Measurements from ENCODE around the gene LTF.

LTF gene

GRCh38 chr3:46399557-46399956 is 65.1 kb downstream of the LTF start:
- H3K4me3 ChIP-seq (replicated peaks; ENCODE audit: low read depth, low read length), result no peak overlapping the region
- DNase-seq (ENCODE audit: low read depth), result peak; percentile 20
- no peak for TF ChIP-seq CTCF (IDR thresholded peaks at IDR 0.05; ENCODE audit: low read length, missing control alignments)

- no peak for DNase-seq (ENCODE audit: low read depth)
- no peak overlapping the region for H3K4me3 ChIP-seq (replicated peaks; ENCODE audit: low read depth, low read length)
- no peak for TF ChIP-seq CTCF (IDR thresholded peaks at IDR 0.05; ENCODE audit: low read length, missing control alignments)
Observed at GRCh38 chr3:46399098-46399497, 65.6 kb downstream of the LTF start.

- DNase-seq (ENCODE audit: low read depth), result no peak
- no peak overlapping the region for H3K4me3 ChIP-seq (replicated peaks; ENCODE audit: low read depth, low read length)
- TF ChIP-seq CTCF (IDR thresholded peaks at IDR 0.05; ENCODE audit: low read length, missing control alignments), result no peak
Observed at GRCh38 chr3:46398186-46398955, 66.3 kb downstream of the LTF start.

GRCh38 chr3:46397111-46397510 is 67.6 kb downstream of the LTF start:
- no peak overlapping the region for H3K4me3 ChIP-seq (replicated peaks; ENCODE audit: low read depth, low read length)
- TF ChIP-seq CTCF (IDR thresholded peaks at IDR 0.05; ENCODE audit: low read length, missing control alignments), result no peak

GRCh38 chr3:46395766-46396530 is 68.8 kb downstream of the LTF start:
- no peak for DNase-seq (ENCODE audit: low read depth)
- no peak overlapping the region for H3K4me3 ChIP-seq (replicated peaks; ENCODE audit: low read depth, low read length)
- TF ChIP-seq CTCF (IDR thresholded peaks at IDR 0.05; ENCODE audit: low read length, missing control alignments), result no peak

More at GRCh38 chr3:46397111-46397510, 67.6 kb downstream of the LTF start:
- DNase-seq (ENCODE audit: low read depth), result no peak

- peak; percentile 92 for DNase-seq (ENCODE audit: low read depth)
- no peak overlapping the region for H3K4me3 ChIP-seq (replicated peaks; ENCODE audit: low read depth, low read length)
- TF ChIP-seq CTCF (IDR thresholded peaks at IDR 0.05; ENCODE audit: low read length, missing control alignments), result peak; percentile 7
Observed at GRCh38 chr3:46395210-46395661, 69.5 kb downstream of the LTF start.

Data from fibroblast of pulmonary artery (primary cell).